ENCODE results near the gene GRB10.
"Not testable (repeated sequence)": the region's sequence is repeated elsewhere in the genome, so short reads cannot be mapped to it uniquely, and the experiment has no call there.

Gene GRB10

GRCh38 chr7:50783801-50784507 is 1.3 kb upstream of the GRB10 start:
- in situ Hi-C loops (cut with HindIII; ENCODE audit: low pct_ligation_motif_present, low pct_unique_long_range_greater_than_20kb, low sequenced_read_pairs) = no loop called here
- no peak for DNase-seq

GRCh38 chr7:50783303-50783702 is 607 bp upstream of the GRB10 start:
- no peak for DNase-seq
- in situ Hi-C loops (cut with HindIII; ENCODE audit: low pct_ligation_motif_present, low pct_unique_long_range_greater_than_20kb, low sequenced_read_pairs) = no loop called here

GRCh38 chr7:50781381-50782293 is 1.1 kb downstream of the GRB10 start:
- DNase-seq = no peak
- in situ Hi-C loops (cut with HindIII; ENCODE audit: low pct_ligation_motif_present, low pct_unique_long_range_greater_than_20kb, low sequenced_read_pairs) = no loop called here

- in situ Hi-C loops (cut with HindIII; ENCODE audit: low pct_ligation_motif_present, low pct_unique_long_range_greater_than_20kb, low sequenced_read_pairs) = no loop called here
- DNase-seq = no peak
Measured at GRCh38 chr7:50780436-50780835, 2.3 kb downstream of the GRB10 start.

- in situ Hi-C loops (cut with HindIII; ENCODE audit: low pct_ligation_motif_present, low pct_unique_long_range_greater_than_20kb, low sequenced_read_pairs) = no loop called here
- no peak for DNase-seq
Measured at GRCh38 chr7:50779427-50779826, 3.3 kb downstream of the GRB10 start.

- in situ Hi-C loops (cut with HindIII; ENCODE audit: low pct_ligation_motif_present, low pct_unique_long_range_greater_than_20kb, low sequenced_read_pairs) = no loop called here
- DNase-seq = no peak
Measured at GRCh38 chr7:50778189-50778588, 4.5 kb downstream of the GRB10 start.

- in situ Hi-C loops (cut with HindIII; ENCODE audit: low pct_ligation_motif_present, low pct_unique_long_range_greater_than_20kb, low sequenced_read_pairs) = no loop called here
- no peak for DNase-seq
Measured at GRCh38 chr7:50775836-50776235, 6.9 kb downstream of the GRB10 start.

GRCh38 chr7:50775231-50775630 is 7.5 kb downstream of the GRB10 start:
- DNase-seq = no peak
- in situ Hi-C loops (cut with HindIII; ENCODE audit: low pct_ligation_motif_present, low pct_unique_long_range_greater_than_20kb, low sequenced_read_pairs) = no loop called here

GRCh38 chr7:50774319-50774718 is 8.4 kb downstream of the GRB10 start:
- in situ Hi-C loops (cut with HindIII; ENCODE audit: low pct_ligation_motif_present, low pct_unique_long_range_greater_than_20kb, low sequenced_read_pairs) = no loop called here
- no peak for DNase-seq

- DNase-seq; in situ Hi-C loops (cut with HindIII; ENCODE audit: low pct_ligation_motif_present, low pct_unique_long_range_greater_than_20kb, low sequenced_read_pairs): not testable (repeated sequence)
Measured at GRCh38 chr7:50773071-50773470, 9.6 kb downstream of the GRB10 start.

- no peak for DNase-seq
- in situ Hi-C loops (cut with HindIII; ENCODE audit: low pct_ligation_motif_present, low pct_unique_long_range_greater_than_20kb, low sequenced_read_pairs) = no loop called here
Measured at GRCh38 chr7:50771120-50772002, 11.3 kb downstream of the GRB10 start.

- DNase-seq = no peak
- in situ Hi-C loops (cut with HindIII; ENCODE audit: low pct_ligation_motif_present, low pct_unique_long_range_greater_than_20kb, low sequenced_read_pairs) = no loop called here
Measured at GRCh38 chr7:50768485-50769474, 13.9 kb downstream of the GRB10 start.

GRCh38 chr7:50766849-50767207 is 15.9 kb downstream of the GRB10 start:
- in situ Hi-C loops (cut with HindIII; ENCODE audit: low pct_ligation_motif_present, low pct_unique_long_range_greater_than_20kb, low sequenced_read_pairs) = no loop called here
- no peak for DNase-seq

- DNase-seq = no peak
- in situ Hi-C loops (cut with HindIII; ENCODE audit: low pct_ligation_motif_present, low pct_unique_long_range_greater_than_20kb, low sequenced_read_pairs) = no loop called here
Measured at GRCh38 chr7:50766106-50766848, 16.4 kb downstream of the GRB10 start.

- in situ Hi-C loops (cut with HindIII; ENCODE audit: low pct_ligation_motif_present, low pct_unique_long_range_greater_than_20kb, low sequenced_read_pairs) = no loop called here
- no peak for DNase-seq
Measured at GRCh38 chr7:50762337-50762736, 20.4 kb downstream of the GRB10 start.

GRCh38 chr7:50761713-50762112 is 21.0 kb downstream of the GRB10 start:
- no peak for DNase-seq
- in situ Hi-C loops (cut with HindIII; ENCODE audit: low pct_ligation_motif_present, low pct_unique_long_range_greater_than_20kb, low sequenced_read_pairs) = no loop called here

GRCh38 chr7:50757703-50758390 is 24.8 kb downstream of the GRB10 start:
- in situ Hi-C loops (cut with HindIII; ENCODE audit: low pct_ligation_motif_present, low pct_unique_long_range_greater_than_20kb, low sequenced_read_pairs) = no loop called here
- no peak for DNase-seq

Measured in ACHN (cell line).